ENCODE data around the gene ARHGAP24.
"Not testable (repeated sequence)": the region's sequence is repeated elsewhere in the genome, so short reads cannot be mapped to it uniquely, and the experiment has no call there.

Gene ARHGAP24

DNA sequence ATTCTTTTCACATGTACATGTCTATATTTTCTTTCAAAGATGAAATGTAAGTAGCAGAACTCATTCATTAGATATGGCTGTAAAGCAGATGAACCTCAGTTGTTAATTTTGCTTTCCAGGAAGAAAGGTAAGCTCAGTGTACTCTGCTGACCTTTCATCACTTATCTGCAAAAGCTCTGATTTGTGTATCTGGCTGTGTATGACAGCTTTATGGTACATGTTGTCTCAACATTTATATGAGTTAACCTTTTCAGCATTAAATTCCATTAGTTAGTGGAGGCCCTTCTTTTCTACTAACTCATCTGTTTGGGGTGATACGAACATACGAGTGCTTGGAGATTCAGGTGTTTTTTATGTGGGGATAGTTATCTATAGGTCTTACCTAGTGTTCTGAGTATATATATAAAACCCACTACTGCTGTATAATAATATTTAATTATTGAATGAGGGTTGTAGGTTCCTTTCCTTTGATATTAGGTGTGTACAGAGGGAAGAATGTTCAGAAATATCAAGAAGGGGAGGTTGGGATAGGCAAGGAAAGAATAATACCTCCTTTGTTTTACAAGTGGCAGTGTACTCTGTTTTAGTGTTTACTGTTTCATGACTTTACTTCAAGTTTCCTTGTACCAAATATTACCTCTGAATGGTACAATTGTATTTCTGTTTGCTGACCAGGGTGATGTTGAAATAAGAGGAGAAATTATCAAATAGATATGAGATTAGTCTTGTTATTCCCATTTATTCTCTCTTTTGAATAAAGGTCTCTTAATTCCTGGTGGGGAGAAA is 395.5 kb downstream of the ARHGAP24 start:
- no peak for DNase-seq

- no peak for DNase-seq
Observed at GRCh38 chr4:85873566-85873965, 398.6 kb downstream of the ARHGAP24 start.

- DNase-seq = no peak
Observed at GRCh38 chr4:85879518-85879917, 404.6 kb downstream of the ARHGAP24 start.

GRCh38 chr4:85883180-85883579 is 408.2 kb downstream of the ARHGAP24 start:
- DNase-seq = no peak

GRCh38 chr4:85884251-85884650 is 409.3 kb downstream of the ARHGAP24 start:
- no peak for DNase-seq

- no peak for DNase-seq
Observed at GRCh38 chr4:85886665-85887064, 411.7 kb downstream of the ARHGAP24 start.

- DNase-seq = no peak
Observed at GRCh38 chr4:85889314-85889713, 414.4 kb downstream of the ARHGAP24 start.

GRCh38 chr4:85895755-85896154 is 420.8 kb downstream of the ARHGAP24 start:
- no peak for DNase-seq

- DNase-seq = no peak
Observed at GRCh38 chr4:85898231-85898630, 423.3 kb downstream of the ARHGAP24 start.

DNA sequence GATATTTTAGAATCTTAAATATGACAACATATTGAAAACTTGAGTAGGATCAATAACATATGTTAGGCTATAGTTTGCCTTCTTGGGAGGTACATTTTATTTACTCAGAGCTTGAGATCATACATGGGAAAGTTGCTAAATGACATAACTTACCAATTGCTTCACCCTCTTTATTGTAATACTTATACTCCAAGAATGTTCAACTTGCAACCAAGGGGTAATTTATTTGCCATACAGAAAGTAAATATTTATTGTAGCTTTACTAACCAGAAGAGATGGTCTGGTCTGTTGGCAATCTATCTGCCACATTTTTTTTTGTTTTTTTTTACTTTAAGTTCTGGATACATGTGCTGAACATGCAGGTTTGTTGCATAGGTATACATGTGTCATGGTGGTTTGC is 426.6 kb downstream of the ARHGAP24 start:
- no peak for DNase-seq

GRCh38 chr4:85902647-85903046 is 427.7 kb downstream of the ARHGAP24 start:
- DNase-seq = not testable (repeated sequence)

GRCh38 chr4:85905761-85906160 is 430.8 kb downstream of the ARHGAP24 start:
- DNase-seq = no peak

DNA sequence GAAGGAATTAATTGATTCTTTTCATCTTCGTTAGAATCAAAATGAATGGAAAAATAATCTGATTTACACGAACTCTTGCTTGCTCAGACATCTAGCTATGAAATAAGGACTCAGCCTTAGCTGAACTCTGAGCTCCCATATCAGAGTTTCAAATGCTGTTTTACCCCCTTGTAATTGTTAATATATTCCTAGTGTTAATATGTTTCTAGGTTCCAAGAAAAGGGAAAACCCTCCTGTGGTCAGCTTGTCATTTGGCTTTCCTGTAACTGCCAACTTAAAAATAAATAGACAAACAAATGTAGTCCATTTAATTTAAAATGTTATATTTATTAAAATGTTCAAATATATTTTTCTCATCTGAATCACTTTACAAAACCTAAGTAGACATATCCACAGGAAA is 432.1 kb downstream of the ARHGAP24 start:
- DNase-seq = no peak

DNA sequence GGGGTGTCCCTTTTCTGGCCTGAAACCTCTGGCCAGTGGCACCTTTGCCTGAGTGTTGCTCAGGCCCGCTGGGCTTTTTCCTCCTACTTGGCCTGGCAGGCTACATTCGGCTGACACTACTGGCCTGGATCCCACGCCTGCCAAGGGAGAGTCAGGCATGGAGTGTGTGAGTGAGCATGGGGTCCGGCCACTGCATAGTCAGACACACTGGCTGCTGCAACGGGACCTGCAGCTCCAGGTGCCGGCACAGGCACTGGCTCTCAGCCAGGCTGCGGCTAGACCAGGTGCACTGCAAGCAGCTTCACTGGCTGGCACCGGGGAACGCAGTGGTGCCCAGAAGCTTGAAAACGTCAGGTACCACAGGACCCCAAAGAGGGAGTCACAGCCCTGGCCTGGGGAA is 434.9 kb downstream of the ARHGAP24 start:
- no peak for DNase-seq

- DNase-seq = no peak
Observed at GRCh38 chr4:85910985-85911384, 436.0 kb downstream of the ARHGAP24 start.

- no peak for DNase-seq
Observed at GRCh38 chr4:85913931-85914694, 439.2 kb downstream of the ARHGAP24 start.

- not testable (repeated sequence) for DNase-seq
Observed at GRCh38 chr4:85915570-85915969, 440.6 kb downstream of the ARHGAP24 start.

DNA sequence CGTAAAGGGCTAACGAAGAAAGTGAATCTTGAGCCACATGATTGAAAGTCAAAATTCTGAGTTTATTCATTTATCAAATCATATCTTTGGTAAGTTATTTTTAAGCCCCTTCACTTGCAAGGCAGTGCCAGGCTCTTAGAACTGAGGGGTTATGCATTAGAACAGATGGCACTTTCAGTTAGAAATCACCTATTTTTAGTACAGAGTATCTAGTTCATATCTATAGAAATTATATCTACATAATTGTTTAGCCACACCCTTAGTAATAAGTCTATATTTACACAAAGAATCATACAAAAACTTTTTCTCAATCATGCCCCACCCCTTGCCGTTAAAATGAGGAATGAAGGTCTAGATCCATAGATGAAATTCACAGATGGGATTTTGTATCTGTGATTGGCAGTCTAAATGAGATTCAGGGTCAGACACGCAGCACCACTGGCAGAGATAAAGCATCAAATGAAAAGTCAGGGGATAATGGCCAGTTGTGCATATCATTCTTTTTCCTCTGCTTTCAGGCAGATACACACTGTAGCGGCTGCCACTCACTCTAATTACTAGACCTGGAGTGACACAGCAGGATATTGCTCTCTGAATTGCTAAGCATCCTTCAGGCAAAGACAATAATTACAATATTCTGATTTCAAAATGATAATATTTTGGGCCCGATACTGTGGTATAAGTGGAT is 444.4 kb downstream of the ARHGAP24 start:
- DNase-seq = no peak

GRCh38 chr4:85925071-85925470 is 450.1 kb downstream of the ARHGAP24 start:
- no peak for DNase-seq

- DNase-seq = no peak
Observed at GRCh38 chr4:85928775-85929591, 454.0 kb downstream of the ARHGAP24 start.

- no peak for DNase-seq
Observed at GRCh38 chr4:85929961-85930665, 455.2 kb downstream of the ARHGAP24 start.
